ENCODE data around the gene SNCG. TPM values are rescaled to one million over a fixed set of nuclear protein-coding genes. Genes with fewer than 3 reads are reported as not detected.

The SNCG gene
- total RNA-seq, 4 donors from 2014 or later, result 11.5 to 40.2 (median 23.1) TPM

DNA sequence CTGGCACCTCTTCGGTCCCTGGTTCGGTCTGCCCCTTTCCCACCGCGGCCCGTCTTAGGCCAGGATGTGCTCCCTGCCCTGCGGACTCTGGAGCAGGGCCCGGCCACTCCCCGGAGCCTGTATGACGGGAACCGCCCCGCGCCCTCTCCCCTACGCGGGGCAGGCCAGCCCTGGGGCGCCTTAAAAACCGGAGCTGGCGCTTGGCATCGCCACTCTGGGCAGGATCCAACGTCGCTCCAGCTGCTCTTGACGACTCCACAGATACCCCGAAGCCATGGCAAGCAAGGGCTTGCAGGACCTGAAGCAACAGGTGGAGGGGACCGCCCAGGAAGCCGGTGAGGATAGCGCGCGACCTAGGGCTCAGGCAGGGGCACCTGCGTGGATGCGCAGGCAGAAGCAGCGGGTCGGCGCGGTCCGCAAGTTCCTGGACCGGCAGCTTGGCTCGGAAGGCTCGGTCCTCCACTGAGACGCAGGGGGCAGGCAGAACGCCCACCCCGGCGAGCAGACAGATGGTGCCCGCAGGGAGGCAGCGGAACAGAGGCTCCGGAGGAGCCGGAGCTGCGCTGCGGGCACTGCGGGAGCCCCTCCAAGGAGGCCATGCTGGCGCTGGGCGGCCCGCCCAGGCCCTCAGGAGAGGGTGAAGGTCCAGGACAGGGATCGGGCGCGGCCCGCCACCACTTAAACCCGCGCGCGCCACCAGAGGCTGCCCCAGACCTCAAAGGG is 10.0 kb downstream of the SNCG start, which contains the start of gene ADIRF:
ADIRF (plus strand) TSS at position 212 of the 723 bp plus-strand sequence; CDS start at position 275, 63 bp downstream.
- H3K36me3 ChIP-seq, result no peaks in the 10 kb centered on the region
- TF ChIP-seq POLR2A (IDR thresholded peaks at IDR 0.05), result peak in 1 of 2 donors; percentile 42
- TF ChIP-seq CTCF (IDR thresholded peaks at IDR 0.05), result no peak
- H3K4me3 ChIP-seq (replicated peaks in 1 of 3), result peak within 1 kb of the TSS in 2 of 3 donors; percentile 14 to 67
- H3K27me3 ChIP-seq, result no peaks in the 10 kb centered on the region
- peak; percentile 65 for DNase-seq
- WGBS, 2 donors, result 11 to 14% methylated on average over 14 to 16 of the region's 59 CpGs
- peaks cover 34 to 63% of the 10 kb centered on the region in 2 donors for H3K4me1 ChIP-seq
- peak within 1 kb of the TSS; percentile 93 to 99 (median 96) for H3K27ac ChIP-seq
- H3K9me3 ChIP-seq, result no peaks in the 10 kb centered on the region
- intact Hi-C loops (cut with DNase I), result loop anchor here (10.0 kb wide), 1 partner anchor 126 kb away; the partner anchor contains the start of genes GLUD1 and SHLD2

- WGBS, 2 donors, result 57 to 69% methylated on average over 8 to 9 of the region's 9 CpGs
- H3K4me3 ChIP-seq (replicated peaks in 1 of 3), result peak overlapping the region in 2 of 3 donors; percentile 14 to 67
- H3K27ac ChIP-seq, result peak overlapping the region; percentile 93 to 99 (median 96)
- H3K36me3 ChIP-seq, result no peaks in the 10 kb centered on the region
- intact Hi-C loops (cut with DNase I), result loop anchor here (10.0 kb wide), 1 partner anchor 126 kb away; the partner anchor contains the start of genes GLUD1 and SHLD2
- no peaks in the 10 kb centered on the region for H3K27me3 ChIP-seq
- DNase-seq, result no peak
- TF ChIP-seq CTCF (IDR thresholded peaks at IDR 0.05) (no peak), POLR2A (IDR thresholded peaks at IDR 0.05) (no peak)
- H3K4me1 ChIP-seq, result peaks cover 34 to 67% of the 10 kb centered on the region in 2 donors
- H3K9me3 ChIP-seq, result no peaks in the 10 kb centered on the region
These were observed 10.6 kb downstream of the SNCG start for GRCh38 chr10:86968994-86969355.

- TF ChIP-seq CTCF (IDR thresholded peaks at IDR 0.05) (no peak), POLR2A (IDR thresholded peaks at IDR 0.05) (no peak)
- Histone ChIP-seq H3K27me3 (no peaks in the 10 kb centered on the region), H3K9me3 (no peaks in the 10 kb centered on the region), H3K27ac (peak overlapping the region; percentile 93 to 99 (median 96)), H3K36me3 (no peaks in the 10 kb centered on the region), H3K4me3 (replicated peaks in 1 of 3) (peak overlapping the region in 2 of 3 donors; percentile 14 to 67), H3K4me1 (peaks cover 37 to 73% of the 10 kb centered on the region in 2 donors)
- intact Hi-C loops (cut with DNase I), result loop anchor here (10.0 kb wide), 1 partner anchor 125 kb away; the partner anchor contains the start of genes GLUD1 and SHLD2
- no peak for DNase-seq
- WGBS, 2 donors, result 50 to 70% methylated on average over 8 of the region's 8 CpGs
These were observed 11.1 kb downstream of the SNCG start for GRCh38 chr10:86969421-86970041.

GRCh38 chr10:86970162-86970981 is 12.0 kb downstream of the SNCG start:
- intact Hi-C loops (cut with DNase I), result no loop called here
- WGBS, 2 donors, result 29 to 34% methylated on average over 26 to 30 of the region's 30 CpGs

More at GRCh38 chr10:86970162-86970981, 12.0 kb downstream of the SNCG start:
- H3K27me3 ChIP-seq, result no peaks in the 10 kb centered on the region
- H3K9me3 ChIP-seq, result no peaks in the 10 kb centered on the region
- no peaks in the 10 kb centered on the region for H3K36me3 ChIP-seq
- H3K4me3 ChIP-seq (replicated peaks in 1 of 3), result peak overlapping the region; percentile 25 to 83 (median 67)
- peaks cover 40 to 77% of the 10 kb centered on the region in 2 donors for H3K4me1 ChIP-seq
- H3K27ac ChIP-seq, result peak overlapping the region; percentile 93 to 99 (median 96)
- TF ChIP-seq POLR2A (IDR thresholded peaks at IDR 0.05), result peak in 1 of 2 donors; percentile 39
- no peak for TF ChIP-seq CTCF (IDR thresholded peaks at IDR 0.05)
- DNase-seq, result peak; percentile 56 to 62
